Heart right ventricle (tissue), 16 donors: ENCODE data around the gene OR11H6. TPM values are rescaled to one million over a fixed set of nuclear protein-coding genes. Genes with fewer than 3 reads are reported as not detected.
"Not testable (repeated sequence)": the region's sequence is repeated elsewhere in the genome, so short reads cannot be mapped to it uniquely, and the experiment has no call there.

Experiments
- ATAC-seq, 8 donors: fragments of 200-7000 bp; cut with Tn5 transposase; one replicate each; pipeline ENCODE4 v1.9.1; 2020; ENCODE audit warnings: mild to moderate bottlenecking in 8 of 8, moderate library complexity in 8 of 8, moderate number of reproducible peaks in 1 of 8
- DNase-seq, 2 donors: peaks; one replicate each; pipeline ENCODE4 v3.0.0-alpha.2; 2020
- H3K27ac ChIP-seq, 10 donors: fragments of 200-600 bp; sonication (generic) in 2 of 10; one replicate each; pipeline versions ENCODE4 v1.5.0 to v1.8.0; 2020 to 2022; ENCODE audit warnings: mild to moderate bottlenecking in 3 of 10
- H3K27me3 ChIP-seq, 7 donors: fragments of 200-600 bp; one replicate each; pipeline ENCODE4 v1.8.0; 2021 to 2022; ENCODE audit warnings: mild to moderate bottlenecking in 2 of 7
- H3K36me3 ChIP-seq, 9 donors: fragments of 200-600 bp; sonication (generic) in 1 of 9; one replicate each; pipeline versions ENCODE4 v1.5.0 to v1.8.0; 2020 to 2022; ENCODE audit warnings: mild to moderate bottlenecking in 2 of 9
- H3K4me1 ChIP-seq, 9 donors: fragments of 200-600 bp; sonication (generic) in 1 of 9; one replicate each; pipeline versions ENCODE4 v1.5.0 to v1.8.0; 2020 to 2022; ENCODE audit warnings: mild to moderate bottlenecking in 4 of 9
- H3K4me3 ChIP-seq, 10 donors: fragments of 200-600 bp; sonication (generic) in 2 of 10; one replicate each; pipeline versions ENCODE4 v1.5.0 to v1.8.0; 2020 to 2022; ENCODE audit warnings: mild to moderate bottlenecking in 7 of 10, moderate library complexity in 2 of 10
- H3K9me3 ChIP-seq, 11 donors: fragments of 200-600 bp in 10 of 11; sonication (generic) in 2 of 11; one replicate each; pipeline versions ENCODE4 v1.5.0 to v1.8.0; 2013 to 2022; ENCODE audit warnings: mild to moderate bottlenecking in 2 of 11, control low read depth in 1 of 11, moderate library complexity in 1 of 11
- WGBS, 2 donors: extraction: QIAGEN DNeasy Blood & Tissue Kit; methylation state at CpG; one replicate each; pipeline ENCODE4 v1.1.7; 2013; ENCODE audit warnings: inconsistent platforms in 1 of 2; 5-methylcytosine and 5-hydroxymethylcytosine counted together
- intact Hi-C, 10 donors: fragments of 100-400 bp; cut with DNase I; formaldehyde crosslinking; loops; one replicate each; pipeline versions ENCODE4 v1.11.1 to v1.14.2; 2022
- polyA plus RNA-seq, 2 donors: library from polyadenylated mRNA; stranded (reverse); fragments of 200-250 nt; gene quantifications; one replicate each; pipeline ENCODE4 v1.2.3, GENCODE V29; 2013
- total RNA-seq, 10 donors: library from RNA; stranded (reverse); fragmentation: NEBNext Ultra II Directional in 3 of 10; extraction: Animal tissue kit (Norgen Biotek cat#: 25700) in 3 of 10; gene quantifications; one replicate each; pipeline versions ENCODE4 v1.2.1 to v1.2.4, GENCODE V29; 2021 to 2023
- TF ChIP-seq, protein P1 (sequence below), 9 donors: fragments of 200-600 bp; sonication (generic) in 2 of 9; IDR thresholded peaks; one replicate each; pipeline versions ENCODE4 v1.5.0 to v1.8.0; 2021 to 2022; ENCODE audit warnings: antibody characterized with exemption in 9 of 9, mild to moderate bottlenecking in 5 of 9, moderate library complexity in 1 of 9
- donor health status: Arrhythmogenic right ventricular cardiomyopathy.
- donor health status: ischemic (EF 13 %, LVEDD 7.1; RV severe dilation, severe dysfunction).
- donor health status: healthy with polysubstance abuse.
- donor health status: DM: no; HTN: yes; CAD: no.
- donor health status: DM: no; HTN: no; CAD: no.
- donor health status: ischemic (EF 25% LVEDD 6.9; RV normal size, moderate dysfunction).
- donor health status: ischemic (EF 25% LVEDD 5.7; RV mildly dilated, moderate dysfunction).
- donor health status: healthy.
- donor health status: DM: yes; HTN: yes; CAD: no.
- donor health status: Ischemic cardiomyopathy.
- donor health status: ischemic (EF 35%, LVEDD 5.7; RV mildly dilated, moderate dysfunction).
- donor health status: nonischemic (EF 11% LVEDD 7.7; RV severe dilation, severe dysfunction).
- donor health status: DM: yes; HTN: yes; CAD: no.
- donor health status: PGD.
- donor health status: ischemic (EF 29% LVEDD 5.4; RV normal size, mild dysfunction).
- donor health status: nonischemic (EF 23%, LVEDD 6.1; RV moderate dilation, normal function).

Gene OR11H6
- total and polyA plus RNA-seq, 12 donors: not detected

DNA sequence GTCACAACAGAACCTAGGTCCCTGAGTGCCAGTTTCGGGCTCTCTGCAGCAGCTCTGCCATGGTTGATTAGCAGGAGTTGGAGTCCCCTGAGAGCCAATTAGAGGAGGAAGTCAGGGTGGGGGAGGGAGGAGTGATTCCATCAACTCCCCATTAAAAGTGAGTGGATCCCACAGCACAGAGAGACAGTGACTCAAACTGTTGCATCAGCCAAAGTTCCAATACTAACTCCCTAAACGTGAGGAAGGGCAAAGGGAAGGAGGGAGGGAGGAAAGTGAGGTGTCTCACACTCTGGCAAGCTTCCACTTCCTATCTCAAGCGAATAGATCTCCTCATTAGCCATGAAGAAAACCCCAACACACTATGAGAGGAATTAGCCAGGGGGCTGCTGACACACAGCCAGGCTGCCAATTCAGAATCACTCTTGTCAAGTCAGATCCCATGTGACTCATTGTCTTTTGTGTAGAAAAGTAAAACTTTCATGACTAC, 39.2 kb downstream of the OR11H6 start:
- H3K9me3 ChIP-seq: peaks cover 0 to 8% (median 0%) of the 10 kb centered on the region in 11 donors
- H3K4me1 ChIP-seq: no peaks in the 10 kb centered on the region
- TF ChIP-seq, protein P1, sequence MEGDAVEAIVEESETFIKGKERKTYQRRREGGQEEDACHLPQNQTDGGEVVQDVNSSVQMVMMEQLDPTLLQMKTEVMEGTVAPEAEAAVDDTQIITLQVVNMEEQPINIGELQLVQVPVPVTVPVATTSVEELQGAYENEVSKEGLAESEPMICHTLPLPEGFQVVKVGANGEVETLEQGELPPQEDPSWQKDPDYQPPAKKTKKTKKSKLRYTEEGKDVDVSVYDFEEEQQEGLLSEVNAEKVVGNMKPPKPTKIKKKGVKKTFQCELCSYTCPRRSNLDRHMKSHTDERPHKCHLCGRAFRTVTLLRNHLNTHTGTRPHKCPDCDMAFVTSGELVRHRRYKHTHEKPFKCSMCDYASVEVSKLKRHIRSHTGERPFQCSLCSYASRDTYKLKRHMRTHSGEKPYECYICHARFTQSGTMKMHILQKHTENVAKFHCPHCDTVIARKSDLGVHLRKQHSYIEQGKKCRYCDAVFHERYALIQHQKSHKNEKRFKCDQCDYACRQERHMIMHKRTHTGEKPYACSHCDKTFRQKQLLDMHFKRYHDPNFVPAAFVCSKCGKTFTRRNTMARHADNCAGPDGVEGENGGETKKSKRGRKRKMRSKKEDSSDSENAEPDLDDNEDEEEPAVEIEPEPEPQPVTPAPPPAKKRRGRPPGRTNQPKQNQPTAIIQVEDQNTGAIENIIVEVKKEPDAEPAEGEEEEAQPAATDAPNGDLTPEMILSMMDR (IDR thresholded peaks at IDR 0.05): no peak
- no peak overlapping the region for H3K4me3 ChIP-seq
- H3K27me3 ChIP-seq: no peaks in the 10 kb centered on the region
- no peak for DNase-seq
- H3K27ac ChIP-seq: no peak overlapping the region
- ATAC-seq: no peak
- WGBS, 2 donors: 36 to 49% methylated on average over 3 of the region's 3 CpGs
- H3K36me3 ChIP-seq: no peaks in the 10 kb centered on the region
- intact Hi-C loops: no loop called here

DNA sequence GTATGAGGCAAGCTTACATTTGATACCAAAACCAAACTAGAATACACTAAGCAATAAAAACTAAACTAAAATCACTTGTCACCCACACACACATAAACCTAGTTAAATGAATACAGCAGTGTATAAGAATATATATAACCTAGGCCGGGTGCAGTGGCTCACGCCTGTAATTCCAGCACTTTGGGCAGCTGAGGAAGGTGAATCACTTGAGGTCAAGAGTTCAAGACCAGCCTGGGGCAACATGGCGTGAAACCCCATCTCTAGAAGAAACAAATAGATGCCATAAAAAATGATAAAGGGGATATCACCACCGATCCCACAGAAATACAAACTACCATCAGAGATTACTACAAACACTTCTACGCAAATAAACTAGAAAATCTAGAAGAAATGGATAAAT, 40.9 kb downstream of the OR11H6 start:
- H3K36me3 ChIP-seq, ATAC-seq, intact Hi-C loops, DNase-seq, H3K27ac ChIP-seq, H3K27me3 ChIP-seq, H3K4me1 ChIP-seq, H3K9me3 ChIP-seq, H3K4me3 ChIP-seq: not testable (repeated sequence)
- 90 to 96% methylated on average over 5 of the region's 5 CpGs for WGBS, 2 donors

DNA sequence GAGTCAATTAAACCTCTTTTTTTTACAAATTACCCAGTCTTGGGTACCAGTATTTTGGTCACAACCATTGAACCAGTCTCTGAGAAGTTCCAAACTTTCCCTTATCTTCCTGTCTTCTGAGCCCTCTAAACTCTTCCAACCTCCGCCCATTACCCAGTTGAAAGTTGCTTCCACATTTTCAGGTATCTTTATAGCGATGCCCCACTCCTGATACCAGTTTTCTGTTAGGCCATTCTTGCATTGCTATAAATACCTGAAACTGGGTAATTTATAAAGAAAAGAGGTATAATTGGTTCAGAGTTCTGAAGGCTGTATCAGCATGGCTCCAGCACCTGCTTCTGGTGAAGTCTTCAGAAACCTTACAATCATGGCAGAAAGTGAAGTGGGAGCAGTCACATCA, 50.6 kb downstream of the OR11H6 start:
- intact Hi-C loops: no loop called here
- DNase-seq (no peak), ATAC-seq (no peak)
- peaks cover 0 to 3% (median 0%) of the 10 kb centered on the region in 9 donors for H3K36me3 ChIP-seq
- no peaks in the 10 kb centered on the region for H3K27me3 ChIP-seq
- H3K27ac ChIP-seq: no peak overlapping the region
- 97 to 98% methylated on average over 2 of the region's 2 CpGs for WGBS, 2 donors
- H3K9me3 ChIP-seq: peaks cover 0 to 44% (median 8%) of the 10 kb centered on the region in 11 donors
- TF ChIP-seq, protein P1 (IDR thresholded peaks at IDR 0.05): no peak
- H3K4me3 ChIP-seq: no peak overlapping the region
- no peaks in the 10 kb centered on the region for H3K4me1 ChIP-seq

Other genes starting within 250 kb of the OR11H6 start
- not detected for gene OR4K15, start 248.1 kb upstream of the OR11H6 start, total RNA-seq
- not detected for gene OR4K15, start 248.1 kb upstream of the OR11H6 start, polyA plus RNA-seq
- gene OR4Q2, start 221.5 kb upstream of the OR11H6 start, total RNA-seq: not detected
- gene OR4Q2, start 221.5 kb upstream of the OR11H6 start, polyA plus RNA-seq: not detected
- gene OR4K14, start 204.4 kb upstream of the OR11H6 start, total RNA-seq: not detected
- not detected for gene OR4K14, start 204.4 kb upstream of the OR11H6 start, polyA plus RNA-seq
- gene OR4K13, start 187.7 kb upstream of the OR11H6 start, total RNA-seq: not detected
- gene OR4K13, start 187.7 kb upstream of the OR11H6 start, polyA plus RNA-seq: not detected
- not detected for gene OR4L1, start 163.7 kb upstream of the OR11H6 start, total RNA-seq
- not detected for gene OR4L1, start 163.7 kb upstream of the OR11H6 start, polyA plus RNA-seq
- not detected for gene OR4K17, start 113.0 kb upstream of the OR11H6 start, total RNA-seq
- gene OR4K17, start 113.0 kb upstream of the OR11H6 start, polyA plus RNA-seq: not detected
- not detected for gene OR4N5, start 84.9 kb upstream of the OR11H6 start, total RNA-seq
- not detected for gene OR4N5, start 84.9 kb upstream of the OR11H6 start, polyA plus RNA-seq
- gene OR11G2, start 32.8 kb upstream of the OR11H6 start, total RNA-seq: not detected
- gene OR11G2, start 32.8 kb upstream of the OR11H6 start, polyA plus RNA-seq: not detected
- not detected for gene OR11H7, start 5.3 kb downstream of the OR11H6 start, total RNA-seq
- gene OR11H7, start 5.3 kb downstream of the OR11H6 start, polyA plus RNA-seq: not detected
- not detected for gene OR11H4, start 15.6 kb downstream of the OR11H6 start, total RNA-seq
- not detected for gene OR11H4, start 15.6 kb downstream of the OR11H6 start, polyA plus RNA-seq
- 10 to 100 TPM in 7 of 10 donors, 1 to 10 TPM in 3; 6.3 to 14.0 (median 11.3) TPM for gene TTC5, start 82.2 kb downstream of the OR11H6 start, total RNA-seq
- gene TTC5, start 82.2 kb downstream of the OR11H6 start, polyA plus RNA-seq: 1 to 10 TPM; 3.2 to 4.9 TPM
- gene CCNB1IP1, start 109.6 kb downstream of the OR11H6 start, total RNA-seq: 10 to 100 TPM; 35.7 to 69.9 (median 56.0) TPM
- gene CCNB1IP1, start 109.6 kb downstream of the OR11H6 start, polyA plus RNA-seq: 100 to 1,000 TPM; 105 to 126 TPM
- gene PARP2, start 119.9 kb downstream of the OR11H6 start, total RNA-seq: 10 to 100 TPM; 13.6 to 18.4 (median 16.0) TPM
- gene PARP2, start 119.9 kb downstream of the OR11H6 start, polyA plus RNA-seq: 10 to 100 TPM; 13.5 to 19.5 TPM
- 10 to 100 TPM in 4 of 10 donors, 1 to 10 TPM in 6; 6.9 to 17.8 (median 8.6) TPM for gene TEP1, start 189.8 kb downstream of the OR11H6 start, total RNA-seq
- gene TEP1, start 189.8 kb downstream of the OR11H6 start, polyA plus RNA-seq: 10 to 100 TPM in 1 of 2 donors, 1 to 10 TPM in 1; 5.6 to 16.0 TPM
- 1 to 10 TPM in 2 of 10 donors, under 1 TPM in 8; 0.15 to 1.4 (median 0.40) TPM for gene KLHL33, start 212.5 kb downstream of the OR11H6 start, total RNA-seq
- gene KLHL33, start 212.5 kb downstream of the OR11H6 start, polyA plus RNA-seq: 1 to 10 TPM in 1 of 2 donors, under 1 TPM in 1; 0.13 to 1.2 TPM
- gene OSGEP, start 231.1 kb downstream of the OR11H6 start, total RNA-seq: 10 to 100 TPM; 17.6 to 25.3 (median 21.8) TPM
- gene OSGEP, start 231.1 kb downstream of the OR11H6 start, polyA plus RNA-seq: 10 to 100 TPM; 32.3 to 37.6 TPM
- 100 to 1,000 TPM in 1 of 10 donors, 10 to 100 TPM in 9; 57.1 to 103 (median 70.6) TPM for gene APEX1, start 231.5 kb downstream of the OR11H6 start, total RNA-seq
- 10 to 100 TPM; 58.5 to 91.7 TPM for gene APEX1, start 231.5 kb downstream of the OR11H6 start, polyA plus RNA-seq
- 10 to 100 TPM; 15.5 to 25.3 (median 18.7) TPM for gene PIP4P1, start 237.7 kb downstream of the OR11H6 start, total RNA-seq
- gene PIP4P1, start 237.7 kb downstream of the OR11H6 start, polyA plus RNA-seq: 10 to 100 TPM; 18.7 to 31.9 TPM
- 10 to 100 TPM in 4 of 10 donors, 1 to 10 TPM in 6; 5.0 to 33.7 (median 7.8) TPM for gene PNP, start 245.7 kb downstream of the OR11H6 start, total RNA-seq
- 10 to 100 TPM in 1 of 2 donors, 1 to 10 TPM in 1; 8.6 to 30.2 TPM for gene PNP, start 245.7 kb downstream of the OR11H6 start, polyA plus RNA-seq